MCF 10A (cell line): ENCODE results near the gene RIPK4. TPM values are rescaled to one million over a fixed set of nuclear protein-coding genes. Genes with fewer than 3 reads are reported as not detected.
A peak's percentile ranks its signal among the peaks of the same experiment; 100 is the strongest.

Experiments
- BruUV-seq: library from RNA; stranded (reverse); fragments of 400-500 nt; replicated peaks from 2 replicates; lab custom pipeline; 2021; lab: Mats Ljungman, UMichigan
- CTCF ChIA-PET: fragments of 300-600 bp; sonication (Branson Sonifier 250); formaldehyde crosslinking; extraction: SDS; loops from one replicate; lab custom pipeline; 2021; ENCODE audit warnings: antibody characterized with exemption, inconsistent platforms; lab: Yijun Ruan, JAX
- POLR2A ChIA-PET: fragments of 300-600, 350-650 bp; sonication (Branson Sonifier 250); formaldehyde crosslinking; extraction: SDS; loops from one replicate; lab custom pipeline; 2020; ENCODE audit warnings: antibody characterized with exemption, inconsistent platforms; lab: Yijun Ruan, JAX
- DNase-seq: peaks from one replicate; pipeline ENCODE4 v3.0.0-alpha.2; 2018; ENCODE audit not compliant: unreplicated experiment
- H3K27ac Mint-ChIP-seq: one replicate; pipeline ENCODE4 v1.8.0; 2022; ENCODE audit warnings: mild to moderate bottlenecking, low read depth, mixed read lengths; ENCODE audit not compliant: unreplicated experiment
- H3K27me3 Mint-ChIP-seq: one replicate; pipeline ENCODE4 v1.8.0; 2022; ENCODE audit warnings: mixed read lengths; ENCODE audit not compliant: insufficient read depth, unreplicated experiment
- H3K36me3 Mint-ChIP-seq: one replicate; pipeline ENCODE4 v1.8.0; 2022; ENCODE audit warnings: mild to moderate bottlenecking, moderate library complexity, mixed read lengths; ENCODE audit not compliant: insufficient read depth, unreplicated experiment
- H3K4me1 Mint-ChIP-seq: one replicate; pipeline ENCODE4 v1.8.0; 2022; ENCODE audit warnings: mixed read lengths; ENCODE audit not compliant: insufficient read depth, unreplicated experiment
- H3K4me3 Mint-ChIP-seq: one replicate; pipeline ENCODE4 v1.8.0; 2022; ENCODE audit warnings: mild to moderate bottlenecking, moderate library complexity, mixed read lengths; ENCODE audit not compliant: unreplicated experiment
- H3K9me3 Mint-ChIP-seq: one replicate; pipeline ENCODE4 v1.8.0; 2022; ENCODE audit warnings: mixed read lengths; ENCODE audit not compliant: unreplicated experiment
- intact Hi-C: fragments of 100-400 bp; cut with micrococcal nuclease; formaldehyde crosslinking; loops from 2 replicates; pipeline ENCODE4 v1.14.1; 2022
- total RNA-seq: library from RNA; stranded (reverse); gene quantifications from 2 replicates; pipeline ENCODE4 v1.2.3, GENCODE V29; 2022
- TF ChIP-seq, protein P1 (sequence below): fragments of 200-600 bp; IDR thresholded peaks from one replicate; pipeline ENCODE4 v1.8.0; 2022; ENCODE audit warnings: antibody characterized with exemption, mild to moderate bottlenecking; ENCODE audit not compliant: unreplicated experiment

Gene RIPK4
- total RNA-seq, 1 experiment from 2014 or later: 22.3 TPM

DNA sequence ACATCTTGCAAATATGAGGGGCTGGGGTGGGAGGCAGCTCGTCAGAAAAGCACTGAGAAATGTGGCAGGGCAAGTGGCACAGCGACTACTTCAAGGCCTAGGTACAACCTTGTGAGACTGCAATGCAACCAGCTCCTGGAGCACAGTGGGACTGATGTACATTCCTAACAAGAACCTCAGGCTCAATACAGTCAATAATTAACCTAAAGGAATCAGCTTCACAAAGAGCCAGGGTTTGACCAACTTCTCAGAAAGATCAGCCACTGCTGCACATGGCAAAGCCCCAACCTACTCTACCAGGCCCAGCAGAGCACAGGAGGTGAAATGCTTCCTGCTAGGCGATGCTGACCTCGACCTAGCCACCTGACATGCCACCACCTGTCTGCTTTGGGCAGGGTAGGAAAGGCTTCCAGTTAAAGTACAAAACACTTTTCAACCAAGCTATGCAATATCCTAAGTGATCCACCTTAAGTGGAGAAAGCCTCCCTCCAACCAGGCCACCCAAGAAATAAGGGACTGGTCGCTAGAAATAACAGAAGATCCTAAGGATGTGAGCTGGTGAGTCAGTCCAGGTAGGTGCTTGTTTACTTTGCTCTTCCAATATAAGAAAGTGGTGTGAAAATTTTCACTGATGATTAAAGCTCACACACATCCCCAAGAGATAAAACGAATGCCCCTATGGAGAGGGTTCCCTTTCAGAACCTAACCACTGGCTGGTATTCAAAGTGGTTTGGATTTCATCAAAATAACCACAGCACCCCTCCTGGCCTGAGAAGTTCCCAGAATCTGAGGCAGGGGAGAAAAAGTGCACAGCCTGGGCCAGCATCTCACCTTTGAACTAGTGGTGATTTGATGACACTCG lies 2.1 kb downstream of the RIPK4 start:
- Mint-ChIP-seq H3K36me3 (peaks cover 59% of the 10 kb centered on the region), H3K27ac (peak overlapping the region; percentile 70), H3K27me3 (no peaks in the 10 kb centered on the region), H3K4me3 (peak overlapping the region; percentile 87), H3K4me1 (peaks cover 52% of the 10 kb centered on the region), H3K9me3 (no peaks in the 10 kb centered on the region)
- BruUV-seq: no TSS peak
- intact Hi-C loops: loop anchor here (5.0 to 10.0 kb wide), 2 partner anchors 37 to 600 kb away; partner anchors contain the start of gene BACE2
- TF ChIP-seq, protein P1, sequence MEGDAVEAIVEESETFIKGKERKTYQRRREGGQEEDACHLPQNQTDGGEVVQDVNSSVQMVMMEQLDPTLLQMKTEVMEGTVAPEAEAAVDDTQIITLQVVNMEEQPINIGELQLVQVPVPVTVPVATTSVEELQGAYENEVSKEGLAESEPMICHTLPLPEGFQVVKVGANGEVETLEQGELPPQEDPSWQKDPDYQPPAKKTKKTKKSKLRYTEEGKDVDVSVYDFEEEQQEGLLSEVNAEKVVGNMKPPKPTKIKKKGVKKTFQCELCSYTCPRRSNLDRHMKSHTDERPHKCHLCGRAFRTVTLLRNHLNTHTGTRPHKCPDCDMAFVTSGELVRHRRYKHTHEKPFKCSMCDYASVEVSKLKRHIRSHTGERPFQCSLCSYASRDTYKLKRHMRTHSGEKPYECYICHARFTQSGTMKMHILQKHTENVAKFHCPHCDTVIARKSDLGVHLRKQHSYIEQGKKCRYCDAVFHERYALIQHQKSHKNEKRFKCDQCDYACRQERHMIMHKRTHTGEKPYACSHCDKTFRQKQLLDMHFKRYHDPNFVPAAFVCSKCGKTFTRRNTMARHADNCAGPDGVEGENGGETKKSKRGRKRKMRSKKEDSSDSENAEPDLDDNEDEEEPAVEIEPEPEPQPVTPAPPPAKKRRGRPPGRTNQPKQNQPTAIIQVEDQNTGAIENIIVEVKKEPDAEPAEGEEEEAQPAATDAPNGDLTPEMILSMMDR: no peak
- POLR2A ChIA-PET: interaction anchor here (0.6 to 12.7 kb wide), 16 partner anchors 11 to 437 kb away, joined by 3 to 238 read pairs (median 14); no protein-coding TSS in a partner anchor
- CTCF ChIA-PET: interaction anchor here (1.0 to 12.0 kb wide), 15 partner anchors 9 to 152 kb away, joined by 4 to 163 read pairs (median 8); no protein-coding TSS in a partner anchor
- DNase-seq: peak; percentile 62

DNA sequence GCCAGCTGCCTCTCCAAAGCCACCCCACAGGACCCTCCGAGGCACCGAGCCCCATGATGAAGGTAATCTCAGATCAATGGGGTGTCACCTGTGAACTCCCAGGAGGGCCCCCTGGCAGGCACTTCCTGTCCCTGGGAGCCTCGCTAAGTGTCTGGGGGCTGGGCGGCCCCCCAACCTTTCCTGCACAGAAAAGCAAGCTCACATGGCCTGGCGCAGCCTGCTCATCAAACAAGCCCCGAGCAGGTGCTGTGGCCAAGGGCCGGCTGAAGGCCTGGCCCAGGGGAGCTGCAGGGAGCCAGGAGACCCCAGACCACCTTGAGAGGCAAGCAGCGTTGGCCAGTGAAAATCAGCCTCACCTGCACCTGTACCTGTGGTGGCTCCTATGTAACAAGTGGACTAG lies 2.9 kb downstream of the RIPK4 start:
- TF ChIP-seq, protein P1: no peak
- no peak for DNase-seq
- H3K27me3 Mint-ChIP-seq: no peaks in the 10 kb centered on the region
- BruUV-seq: no TSS peak
- H3K4me3 Mint-ChIP-seq: peak overlapping the region; percentile 87
- ChIA-PET POLR2A (interaction anchor here (0.6 to 12.7 kb wide), 13 partner anchors 12 to 149 kb away, joined by 3 to 238 read pairs (median 54); no protein-coding TSS in a partner anchor), CTCF (interaction anchor here (0.6 to 12.0 kb wide), 11 partner anchors 12 to 1230 kb away, joined by 3 to 163 read pairs (median 8); no protein-coding TSS in a partner anchor)
- no peak overlapping the region for H3K27ac Mint-ChIP-seq
- intact Hi-C loops: loop anchor here (1.0 to 10.0 kb wide), 3 partner anchors 37 to 599 kb away; partner anchors contain the start of gene BACE2
- H3K9me3 Mint-ChIP-seq: no peaks in the 10 kb centered on the region
- H3K36me3 Mint-ChIP-seq: peaks cover 60% of the 10 kb centered on the region
- peaks cover 58% of the 10 kb centered on the region for H3K4me1 Mint-ChIP-seq

DNA sequence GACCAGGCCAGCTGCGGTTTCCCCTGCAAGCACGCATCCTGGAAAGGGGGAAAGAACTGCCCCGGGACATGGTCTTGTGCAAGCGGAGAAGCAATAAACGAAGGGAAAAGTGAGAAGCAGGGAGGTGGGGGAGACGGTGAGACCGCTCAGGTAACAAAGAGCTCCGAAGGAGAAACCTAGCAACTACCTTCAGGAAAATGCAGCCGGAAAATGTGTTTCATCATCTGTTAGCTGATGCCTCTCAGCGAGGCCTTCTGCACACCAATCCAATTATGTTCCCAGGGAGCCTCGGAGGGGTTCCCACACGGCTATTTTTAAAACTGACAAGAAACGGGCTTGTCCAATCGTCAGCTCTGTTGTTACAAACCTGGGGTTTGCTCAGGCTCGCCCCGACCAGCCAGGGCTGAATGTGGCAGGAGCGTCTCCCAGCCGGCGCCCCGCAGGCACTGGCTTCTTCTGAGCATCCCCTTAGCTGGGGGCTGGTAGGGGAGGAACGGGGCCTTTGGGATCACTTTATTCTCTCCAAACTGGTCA lies 3.4 kb downstream of the RIPK4 start:
- H3K9me3 Mint-ChIP-seq: no peaks in the 10 kb centered on the region
- intact Hi-C loops: loop anchor here (1.0 to 10.0 kb wide), 3 partner anchors 36 to 599 kb away; partner anchors contain the start of gene BACE2
- peak overlapping the region; percentile 62 for H3K27ac Mint-ChIP-seq
- TF ChIP-seq, protein P1: no peak
- H3K4me1 Mint-ChIP-seq: peaks cover 56% of the 10 kb centered on the region
- H3K27me3 Mint-ChIP-seq: no peaks in the 10 kb centered on the region
- peak overlapping the region; percentile 87 for H3K4me3 Mint-ChIP-seq
- no TSS peak for BruUV-seq
- CTCF ChIA-PET: interaction anchor here (0.6 to 12.0 kb wide), 8 partner anchors 11 to 1229 kb away, joined by 3 to 163 read pairs (median 7); no protein-coding TSS in a partner anchor
- DNase-seq: peak; percentile 95
- POLR2A ChIA-PET: interaction anchor here (0.6 to 12.7 kb wide), 15 partner anchors 12 to 149 kb away, joined by 3 to 238 read pairs (median 18); no protein-coding TSS in a partner anchor
- peaks cover 65% of the 10 kb centered on the region for H3K36me3 Mint-ChIP-seq
